GM12872 (cell line): Measurements from ENCODE around the gene PSMC4.

Source experiments
- CTCF ChIP-seq: IDR thresholded peaks from 3 replicates; pipeline ENCODE4 v1.5.1; 2011; ENCODE audit warnings: low read depth, mild to moderate bottlenecking, low read length, moderate library complexity; ENCODE audit not compliant: insufficient read depth

Gene PSMC4

DNA sequence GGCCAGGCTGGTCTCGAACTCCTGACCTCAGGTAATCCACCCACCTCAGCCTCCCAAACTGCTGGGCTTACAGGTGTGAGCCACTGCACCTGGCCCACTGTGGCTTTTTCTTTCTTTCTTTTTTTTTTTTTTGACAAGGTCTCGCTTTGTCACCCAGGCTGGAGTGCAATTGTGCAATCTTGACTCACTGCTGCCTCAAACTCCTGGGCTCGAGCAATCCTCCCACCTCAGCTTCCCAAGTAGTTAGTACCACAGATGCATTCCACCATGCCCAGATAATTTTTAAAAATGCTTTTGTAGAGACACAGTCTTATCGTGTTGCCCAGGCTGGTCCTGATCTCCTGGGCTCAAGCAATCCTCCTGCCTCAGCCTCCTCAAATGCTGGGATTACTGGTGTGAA, 24.4 kb upstream of the PSMC4 start:
- TF ChIP-seq CTCF, result no peak

DNA sequence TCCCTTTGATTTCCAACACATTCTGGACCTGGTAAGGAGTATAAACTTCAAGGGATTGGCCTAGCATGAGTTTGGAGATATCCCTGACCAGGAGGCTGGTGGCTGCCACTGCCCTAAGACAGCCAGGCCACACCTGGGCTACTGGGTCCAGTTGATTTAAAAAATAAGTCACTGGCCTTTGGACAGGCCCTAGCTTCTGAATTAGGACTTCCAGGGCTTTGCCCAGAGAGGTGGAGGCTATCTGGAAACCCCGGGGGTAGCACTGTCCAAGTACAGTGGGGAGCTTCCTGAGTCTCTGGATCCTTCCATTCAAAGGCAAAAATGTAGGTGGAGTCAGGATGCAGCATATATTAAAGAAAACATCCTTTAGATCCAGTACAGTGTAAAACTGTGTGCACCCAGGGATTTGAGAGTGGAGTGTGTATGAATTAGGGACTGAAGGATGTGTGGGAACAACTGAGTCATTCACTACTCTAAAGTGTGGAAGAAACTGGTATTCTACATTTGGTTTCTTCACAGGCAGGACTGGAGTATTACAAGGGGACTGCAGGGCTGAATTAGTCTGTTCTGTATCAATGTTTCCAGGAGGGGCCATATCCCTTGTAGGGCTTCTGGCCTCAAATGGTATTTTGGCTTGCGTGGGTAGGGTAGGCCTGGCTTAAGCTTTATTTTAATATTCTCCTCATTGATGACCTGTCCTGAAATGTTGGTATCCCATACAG, 21.8 kb upstream of the PSMC4 start:
- TF ChIP-seq CTCF, result no peak

DNA sequence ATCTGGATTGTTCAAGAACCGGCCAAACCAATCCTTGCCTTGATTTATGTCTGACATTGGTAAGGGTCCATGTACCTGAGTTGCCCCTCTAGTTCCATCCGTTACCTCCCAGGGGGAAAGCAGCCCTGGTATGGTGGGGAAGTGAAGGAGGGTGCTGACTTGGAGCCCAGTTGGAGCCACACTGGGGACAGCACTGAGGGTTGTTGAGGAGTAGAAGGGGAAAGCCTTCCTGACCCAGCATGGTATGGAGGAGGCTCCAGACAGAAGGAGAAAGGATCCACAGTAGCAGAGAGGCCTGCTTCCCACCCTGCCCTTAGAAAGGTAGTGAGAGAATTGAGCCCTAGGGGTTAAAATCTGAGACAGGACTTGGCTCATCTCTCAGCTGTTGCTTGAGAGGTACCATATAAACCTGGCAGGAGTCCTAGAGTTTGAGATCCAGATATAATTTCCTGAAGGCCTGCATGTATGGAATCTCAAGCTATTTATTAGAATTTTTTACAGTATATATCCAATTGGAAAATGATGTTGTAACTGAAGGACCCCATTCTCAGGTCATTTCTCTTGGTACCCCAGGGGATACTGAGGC, 19.8 kb upstream of the PSMC4 start:
- TF ChIP-seq CTCF, result no peak

GRCh38 chr19:39951686-39952085, 19.3 kb upstream of the PSMC4 start:
- no peak for TF ChIP-seq CTCF

DNA sequence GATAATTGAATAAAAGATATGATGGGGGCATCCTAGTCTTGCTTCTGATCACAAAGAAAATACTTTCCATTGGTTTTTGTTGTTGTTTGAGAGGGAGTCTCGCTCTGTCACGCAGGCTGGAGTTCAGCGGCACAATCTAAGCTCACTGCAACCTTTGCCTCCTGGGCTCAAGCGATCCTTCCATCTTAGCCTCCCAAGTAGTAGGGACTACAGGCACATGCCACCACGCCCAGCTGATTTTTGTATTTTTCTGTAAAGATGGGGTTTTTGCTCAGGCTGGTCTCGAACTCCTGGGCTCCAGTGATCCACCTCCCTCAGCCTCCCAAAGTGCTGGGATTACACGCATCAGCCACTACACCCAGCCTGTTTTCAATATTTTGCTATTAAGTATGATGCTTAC, 17.1 kb upstream of the PSMC4 start:
- TF ChIP-seq CTCF, result no peak

- TF ChIP-seq CTCF, result no peak
Measured at GRCh38 chr19:39963898-39964297, 7.1 kb upstream of the PSMC4 start.

GRCh38 chr19:39966617-39967016, 4.3 kb upstream of the PSMC4 start:
- TF ChIP-seq CTCF, result no peak
